ENCODE measurements around the gene CDH13.

The CDH13 gene

GRCh38 chr16:83472776-83473501, 846.2 kb downstream of the CDH13 start:
- no peak for TF ChIP-seq ZNF274 (IDR thresholded peaks at IDR 0.05; ENCODE audit: low read depth, low read length)
- H3K4me3 ChIP-seq (ENCODE audit: low read length) = no peak overlapping the region

- no peak for TF ChIP-seq ZNF274 (IDR thresholded peaks at IDR 0.05; ENCODE audit: low read depth, low read length)
- H3K4me3 ChIP-seq (ENCODE audit: low read length) = no peak overlapping the region
These were observed 847.3 kb downstream of the CDH13 start for GRCh38 chr16:83473926-83474650.

DNA sequence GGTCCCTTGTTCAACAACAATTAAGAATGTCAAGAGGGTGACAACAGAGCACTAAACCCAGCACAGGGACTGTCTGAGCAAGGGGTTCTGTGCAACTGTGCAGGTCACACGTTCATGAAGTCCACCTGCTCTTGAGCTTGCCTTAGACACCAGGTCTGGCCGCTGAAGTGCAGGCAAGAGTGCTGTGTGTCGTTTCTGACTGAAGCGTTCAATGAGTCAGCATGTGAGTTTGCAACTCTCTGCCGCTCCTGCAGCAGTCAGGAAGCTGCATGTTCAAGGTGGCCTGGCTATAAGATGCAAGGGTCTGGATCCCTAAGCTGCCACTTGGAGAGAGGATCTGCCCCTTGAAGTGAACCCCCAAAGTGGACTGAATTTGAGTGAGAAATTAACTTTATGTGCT, 848.3 kb downstream of the CDH13 start:
- no peak for TF ChIP-seq ZNF274 (IDR thresholded peaks at IDR 0.05; ENCODE audit: low read depth, low read length)
- no peak overlapping the region for H3K4me3 ChIP-seq (ENCODE audit: low read length)

GRCh38 chr16:83481589-83481988, 854.8 kb downstream of the CDH13 start:
- no peak overlapping the region for H3K4me3 ChIP-seq (ENCODE audit: low read length)
- no peak for TF ChIP-seq ZNF274 (IDR thresholded peaks at IDR 0.05; ENCODE audit: low read depth, low read length)

- no peak for TF ChIP-seq ZNF274 (IDR thresholded peaks at IDR 0.05; ENCODE audit: low read depth, low read length)
These were observed 855.9 kb downstream of the CDH13 start for GRCh38 chr16:83482545-83483162.

DNA sequence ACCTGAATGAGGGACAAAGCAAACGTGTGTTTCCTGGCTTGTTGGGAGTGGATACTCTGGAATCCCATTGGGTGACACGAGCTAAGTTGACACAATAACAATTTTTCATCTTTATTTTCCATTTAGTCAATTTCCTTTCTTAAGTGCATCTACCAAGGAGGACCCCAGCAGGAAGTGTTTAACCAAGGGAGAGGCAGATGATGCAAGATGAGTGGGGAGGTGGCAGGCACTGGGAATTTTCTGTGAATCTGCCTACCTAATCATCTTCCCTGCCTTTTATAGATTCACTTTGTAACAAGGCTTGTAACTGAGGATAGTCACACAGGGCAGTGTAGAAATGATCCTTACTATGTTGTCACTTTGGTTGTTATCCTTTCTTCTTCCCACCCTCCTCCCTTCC, 863.3 kb downstream of the CDH13 start:
- H3K4me3 ChIP-seq (ENCODE audit: low read length) = no peak overlapping the region

More at GRCh38 chr16:83482545-83483162, 855.9 kb downstream of the CDH13 start:
- no peak overlapping the region for H3K4me3 ChIP-seq (ENCODE audit: low read length)

GRCh38 chr16:83494459-83494858, 867.7 kb downstream of the CDH13 start:
- no peak overlapping the region for H3K4me3 ChIP-seq (ENCODE audit: low read length)
- TF ChIP-seq ZNF274 (IDR thresholded peaks at IDR 0.05; ENCODE audit: low read depth, low read length) = no peak

More for the DNA sequence above, 863.3 kb downstream of the CDH13 start:
- no peak for TF ChIP-seq ZNF274 (IDR thresholded peaks at IDR 0.05; ENCODE audit: low read depth, low read length)

DNA sequence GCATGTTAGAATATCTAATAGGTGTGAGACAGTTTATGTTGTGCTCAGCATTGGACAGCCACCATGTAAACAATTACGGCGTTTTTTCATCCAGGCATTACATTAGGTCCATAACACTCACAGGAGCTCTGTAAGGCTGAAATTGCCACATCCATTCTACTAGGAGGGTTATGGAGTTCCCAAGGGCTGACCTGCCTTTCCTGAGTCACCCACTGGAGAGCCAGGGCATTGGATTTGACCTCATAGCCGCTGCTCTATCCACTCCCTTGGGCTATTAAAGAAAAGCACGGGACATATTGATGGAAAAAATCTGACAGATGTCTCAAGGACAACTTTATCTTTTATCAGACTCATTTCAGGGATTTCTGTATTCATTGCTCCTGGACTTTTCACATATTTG, 874.7 kb downstream of the CDH13 start:
- TF ChIP-seq ZNF274 (IDR thresholded peaks at IDR 0.05; ENCODE audit: low read depth, low read length) = no peak
- no peak overlapping the region for H3K4me3 ChIP-seq (ENCODE audit: low read length)

DNA sequence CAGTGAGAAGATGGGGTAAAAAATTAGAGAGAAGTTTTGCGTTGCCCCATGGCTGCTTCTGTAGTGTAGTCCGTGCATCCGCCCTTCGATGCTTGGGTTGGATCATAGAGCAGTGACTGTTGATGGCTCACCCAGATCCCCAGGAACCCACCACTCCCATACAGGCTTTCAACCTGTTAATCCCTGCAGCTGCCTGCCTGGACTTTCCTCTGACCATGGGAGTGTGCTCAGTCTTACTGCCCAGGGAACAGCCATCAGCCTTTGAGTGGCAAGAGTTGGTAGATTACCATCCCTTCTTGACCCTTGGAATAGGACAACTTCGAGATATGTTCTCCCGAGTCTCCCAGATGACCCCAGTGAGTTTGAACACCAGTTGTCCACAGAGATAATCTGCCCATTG, 881.5 kb downstream of the CDH13 start:
- H3K4me3 ChIP-seq (ENCODE audit: low read length) = no peak overlapping the region
- no peak for TF ChIP-seq ZNF274 (IDR thresholded peaks at IDR 0.05; ENCODE audit: low read depth, low read length)

- TF ChIP-seq ZNF274 (IDR thresholded peaks at IDR 0.05; ENCODE audit: low read depth, low read length) = no peak
- H3K4me3 ChIP-seq (ENCODE audit: low read length) = no peak overlapping the region
These were observed 882.5 kb downstream of the CDH13 start for GRCh38 chr16:83509316-83509715.

DNA sequence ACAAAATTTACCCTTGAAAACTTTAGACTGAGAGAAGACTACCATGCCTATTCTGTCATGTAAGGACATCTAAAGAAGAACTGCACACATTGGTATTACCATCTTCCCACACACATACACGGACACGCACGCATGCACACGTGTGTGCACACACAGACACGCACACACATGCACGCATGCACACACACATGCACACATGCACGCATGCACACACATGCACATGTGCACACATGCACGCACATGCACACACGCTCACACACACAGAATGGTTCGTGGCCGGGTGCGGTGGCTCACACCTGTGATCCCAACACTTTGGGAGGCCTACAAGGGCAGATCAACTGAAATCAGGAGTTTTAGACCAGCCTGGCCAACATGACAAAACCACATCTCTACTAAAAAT, 884.1 kb downstream of the CDH13 start:
- no peak for TF ChIP-seq ZNF274 (IDR thresholded peaks at IDR 0.05; ENCODE audit: low read depth, low read length)

GRCh38 chr16:83513008-83513755, 886.4 kb downstream of the CDH13 start:
- no peak for TF ChIP-seq ZNF274 (IDR thresholded peaks at IDR 0.05; ENCODE audit: low read depth, low read length)

More for the DNA sequence above, 884.1 kb downstream of the CDH13 start:
- H3K4me3 ChIP-seq (ENCODE audit: low read length) = no peak overlapping the region

GRCh38 chr16:83515395-83515794, 888.6 kb downstream of the CDH13 start:
- H3K4me3 ChIP-seq (ENCODE audit: low read length) = no peak overlapping the region
- no peak for TF ChIP-seq ZNF274 (IDR thresholded peaks at IDR 0.05; ENCODE audit: low read depth, low read length)

More at GRCh38 chr16:83513008-83513755, 886.4 kb downstream of the CDH13 start:
- no peak overlapping the region for H3K4me3 ChIP-seq (ENCODE audit: low read length)

DNA sequence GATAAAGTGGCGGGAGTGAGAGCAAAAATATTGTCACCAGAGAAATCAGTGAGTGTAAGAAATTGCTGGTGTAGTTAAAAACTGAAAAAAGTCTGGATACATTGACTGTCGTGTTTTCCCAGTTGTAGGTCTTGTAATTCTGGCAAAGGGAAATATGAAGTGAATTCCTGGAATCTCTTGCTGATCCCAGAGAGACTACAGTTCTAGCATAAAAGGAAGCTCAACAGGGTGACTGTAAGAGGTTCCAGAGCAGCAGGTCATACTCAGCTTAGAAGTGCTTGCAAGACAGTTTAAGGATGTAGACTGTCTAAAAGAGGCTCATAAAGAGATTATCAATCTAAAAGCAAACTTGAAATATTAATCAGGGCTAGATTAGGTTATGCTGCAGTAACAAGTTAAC, 890.2 kb downstream of the CDH13 start:
- no peak for TF ChIP-seq ZNF274 (IDR thresholded peaks at IDR 0.05; ENCODE audit: low read depth, low read length)
- no peak overlapping the region for H3K4me3 ChIP-seq (ENCODE audit: low read length)
